Dedifferentiated amniotic fluid mesenchymal stem cell (primary cell): ENCODE measurements around the gene GRIFIN.
"Not testable (repeated sequence)": the region's sequence is repeated elsewhere in the genome, so short reads cannot be mapped to it uniquely, and the experiment has no call there.

Source experiments
- DNase-seq: peaks from one replicate; pipeline ENCODE4 v3.0.0-alpha.2; 2016; ENCODE audit errors: extremely low spot score

Gene GRIFIN

DNA sequence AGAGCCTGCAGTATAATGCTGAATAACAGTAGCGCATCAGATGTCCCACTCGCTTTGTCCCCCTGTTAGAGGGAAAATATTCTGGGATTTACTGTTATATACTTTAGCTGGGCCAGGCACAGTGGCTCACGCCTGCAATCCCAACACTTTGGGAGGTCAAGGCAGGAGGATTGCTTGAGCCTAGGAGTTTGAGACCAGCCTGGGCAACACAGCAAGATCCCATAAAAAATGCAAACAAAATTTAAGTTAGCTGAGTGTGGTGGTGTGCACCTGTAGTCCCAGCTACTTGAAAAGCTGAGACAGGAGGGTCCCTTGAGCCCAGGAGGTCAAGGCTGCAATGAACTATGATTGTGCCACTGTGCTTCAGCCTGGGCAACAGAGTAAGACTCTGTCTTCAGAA, 22.3 kb downstream of the GRIFIN start:
- DNase-seq = not testable (repeated sequence)

GRCh38 chr7:2452643-2453270, 23.4 kb downstream of the GRIFIN start:
- no peak for DNase-seq

DNA sequence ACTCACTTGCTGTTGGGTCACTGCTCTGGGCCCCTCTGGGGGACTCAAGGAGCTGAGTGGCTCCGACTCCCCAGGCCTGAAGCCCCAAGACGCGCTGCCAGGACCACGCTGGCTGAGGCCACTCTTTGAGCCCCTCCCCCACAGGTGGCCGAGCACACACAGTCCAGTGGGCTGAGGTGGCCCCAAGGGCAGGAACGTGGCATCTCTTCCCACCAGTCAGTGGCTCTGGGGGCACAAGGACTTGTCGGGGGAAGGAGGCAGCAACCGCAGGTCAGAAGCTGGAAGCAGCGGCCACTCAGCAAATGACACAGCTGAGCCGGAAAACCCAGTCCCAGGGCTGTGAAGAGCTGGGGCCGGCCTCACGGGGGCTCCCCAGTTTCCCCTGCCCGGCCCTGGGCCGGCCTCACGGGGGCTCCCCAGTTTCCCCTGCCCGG, 24.1 kb downstream of the GRIFIN start:
- DNase-seq = no peak

DNA sequence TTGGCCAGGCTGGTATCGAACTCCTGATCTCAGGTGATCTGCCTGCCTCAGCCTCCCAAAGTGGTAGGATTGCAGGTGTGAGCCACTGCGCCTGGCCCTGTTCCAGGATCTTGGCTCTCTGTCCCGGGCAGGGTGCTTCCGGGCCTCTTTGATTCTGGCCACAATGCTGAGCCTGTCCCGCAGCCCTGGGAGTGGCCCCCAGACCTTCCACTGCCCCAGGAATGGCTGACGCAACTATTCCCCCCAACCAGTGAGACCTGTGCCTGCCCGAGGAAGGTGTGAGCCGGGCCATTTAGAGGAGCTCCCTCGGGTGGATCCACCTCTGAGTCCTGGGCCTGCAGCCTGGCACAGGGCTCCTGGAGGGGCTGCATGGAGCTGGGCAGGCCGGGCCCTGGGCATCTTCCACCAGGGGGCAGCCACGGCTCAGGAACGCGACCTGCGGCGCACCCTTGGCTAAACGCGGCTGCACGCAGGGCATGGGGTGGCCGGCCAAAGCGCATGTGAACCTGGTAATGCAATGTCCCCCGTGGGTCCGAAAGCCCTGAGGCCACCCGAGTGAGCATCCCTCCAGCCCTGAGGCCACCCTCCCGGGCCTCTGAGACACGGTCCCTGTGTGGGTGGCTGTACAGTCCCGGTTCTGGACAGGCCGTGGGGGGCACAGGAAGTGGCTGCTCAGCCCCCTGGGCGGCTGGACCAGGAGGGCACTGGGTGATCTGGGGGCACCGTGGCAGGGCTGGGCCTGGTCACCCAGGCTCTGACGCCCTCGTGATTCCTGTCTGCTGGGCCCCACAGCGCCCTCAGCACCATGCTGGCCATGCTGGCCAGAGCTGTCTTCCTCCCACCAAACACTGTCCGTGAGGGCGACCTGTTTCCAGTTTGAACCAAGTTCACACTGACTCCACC, 24.8 kb downstream of the GRIFIN start:
- peak; percentile 27 for DNase-seq

DNA sequence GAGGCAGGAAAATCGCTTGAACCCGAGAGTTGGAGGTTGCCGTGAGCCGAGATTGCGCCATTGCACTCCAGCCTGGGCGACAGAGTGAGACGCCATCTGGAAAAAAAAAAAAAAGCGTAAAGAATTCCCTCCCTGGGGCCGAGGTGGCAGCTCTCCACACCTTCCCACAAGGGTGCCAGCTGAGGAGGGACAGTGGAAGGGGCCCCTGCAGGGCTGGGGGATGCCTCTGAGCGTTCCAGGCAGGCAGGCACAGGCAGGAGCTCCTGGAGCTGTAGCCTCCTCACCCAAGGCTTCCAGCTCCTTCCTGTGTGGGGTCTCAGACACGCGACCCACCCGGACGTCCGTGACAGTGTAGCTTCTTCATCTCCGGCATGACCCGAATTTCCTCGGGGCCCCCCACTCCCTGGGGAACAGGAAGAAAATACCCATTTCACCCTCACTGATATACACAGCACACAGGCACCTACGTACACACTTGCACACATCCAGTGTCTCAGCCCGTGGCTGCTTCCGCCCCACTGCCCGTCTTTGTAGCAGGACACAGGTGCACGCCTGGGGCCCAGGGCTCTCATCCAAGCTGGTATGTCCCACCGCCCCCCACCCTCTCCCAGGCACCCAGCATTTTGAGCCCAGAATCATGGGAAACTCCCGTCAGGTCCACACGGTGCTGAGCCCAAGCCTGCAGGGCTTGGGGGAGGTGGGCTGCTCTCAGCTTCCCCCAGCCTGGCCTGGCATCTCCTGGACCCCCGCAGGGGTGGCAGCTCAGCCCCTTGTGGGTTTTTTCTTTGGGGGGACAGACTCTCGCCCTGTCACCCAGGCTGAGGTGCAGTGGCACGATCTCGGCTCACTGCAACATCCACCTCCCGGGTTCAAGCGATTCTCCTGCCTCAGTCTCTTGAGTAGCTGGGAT, 25.7 kb downstream of the GRIFIN start:
- DNase-seq = no peak

DNA sequence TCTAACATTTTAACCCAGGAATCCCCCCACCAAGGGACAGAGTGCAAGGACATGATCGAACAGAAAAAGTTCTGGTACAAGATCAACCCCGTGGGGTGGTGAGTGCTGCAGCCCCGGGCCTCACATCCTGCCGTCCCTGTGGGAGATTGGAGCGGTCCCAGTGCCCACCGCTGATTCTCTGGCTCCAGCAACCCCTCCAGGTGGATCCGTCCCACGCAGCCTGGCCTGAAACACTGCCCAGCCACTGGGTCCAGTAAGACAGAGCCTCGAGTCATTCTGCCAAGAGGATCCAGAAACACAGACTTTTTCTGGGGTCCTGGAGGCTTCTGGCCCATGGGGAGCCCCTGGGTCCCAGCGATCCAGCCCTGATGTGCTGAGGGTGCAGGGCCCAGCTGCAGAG, 29.5 kb downstream of the GRIFIN start:
- no peak for DNase-seq

DNA sequence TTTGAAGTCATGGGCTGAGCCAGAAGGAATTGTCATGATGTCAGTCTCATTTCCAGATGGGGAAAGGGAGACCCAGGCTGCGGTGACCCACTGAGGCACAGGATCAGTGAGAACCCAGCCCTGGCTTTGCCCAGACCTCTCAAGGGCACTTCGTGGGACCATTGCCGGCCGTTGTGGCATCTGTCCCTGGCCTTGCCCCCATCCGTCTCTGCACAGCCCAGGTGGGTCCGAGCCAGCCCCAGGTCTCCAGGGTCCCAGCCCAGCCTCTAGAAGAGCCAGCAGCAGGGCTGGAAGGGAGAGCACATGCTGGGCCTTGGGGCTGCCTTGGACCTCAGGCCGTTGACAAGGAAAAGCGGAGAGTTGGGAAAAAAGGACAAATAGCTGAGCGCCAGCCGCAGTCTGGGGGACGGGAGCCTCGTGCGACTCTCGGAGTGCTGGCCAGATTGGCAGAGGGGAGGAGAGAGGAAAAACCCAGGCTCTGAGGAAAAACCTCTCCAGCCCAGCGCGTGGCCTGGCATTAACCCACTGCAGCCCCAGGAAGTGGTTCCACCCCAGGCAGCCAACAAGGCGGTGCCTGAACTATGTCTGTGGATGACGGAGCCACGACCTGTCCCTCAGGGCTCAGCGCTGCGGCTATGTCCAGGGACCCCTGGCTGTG, 30.2 kb downstream of the GRIFIN start:
- DNase-seq = no peak

DNA sequence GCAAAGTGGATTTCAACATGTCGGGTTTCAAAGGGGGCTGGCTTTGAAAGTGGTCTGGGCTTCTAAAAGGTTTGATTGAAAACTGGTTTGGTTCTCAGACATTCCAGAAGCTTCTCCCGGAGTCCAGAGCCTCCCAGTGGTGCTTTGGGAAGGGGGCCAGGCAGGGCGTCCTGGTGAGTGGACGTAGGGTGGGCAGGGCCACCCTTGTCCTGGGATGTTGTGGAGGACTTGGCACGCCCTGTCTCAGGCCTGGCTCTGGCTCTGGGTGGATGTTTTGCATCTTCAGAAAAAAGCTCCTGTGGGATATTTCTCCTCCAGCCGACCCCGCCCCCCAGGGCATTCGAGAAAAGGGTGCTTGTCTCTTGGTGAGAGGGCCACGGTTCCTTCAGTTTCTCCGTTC, 31.2 kb downstream of the GRIFIN start:
- DNase-seq = no peak

DNA sequence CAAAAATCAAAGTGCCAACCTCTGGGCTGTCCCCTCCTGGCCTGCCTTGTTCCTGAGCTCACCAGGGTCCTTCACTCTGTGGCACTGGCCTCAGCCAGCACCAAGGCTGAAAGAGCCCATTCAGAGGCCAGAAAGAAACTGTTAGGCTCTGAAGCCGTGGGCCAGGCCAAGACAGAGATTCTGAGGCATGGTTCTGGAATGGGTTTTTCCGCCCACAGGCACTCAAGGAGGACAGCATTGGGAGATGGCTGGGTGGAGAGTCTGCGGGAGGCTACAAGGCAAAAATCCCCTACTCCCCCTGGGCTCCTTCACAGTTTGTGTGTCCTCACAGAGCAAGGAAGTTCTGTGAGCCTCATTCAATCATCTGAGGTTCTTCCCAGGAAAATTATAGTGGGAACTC, 31.7 kb downstream of the GRIFIN start:
- peak; percentile 79 for DNase-seq

DNA sequence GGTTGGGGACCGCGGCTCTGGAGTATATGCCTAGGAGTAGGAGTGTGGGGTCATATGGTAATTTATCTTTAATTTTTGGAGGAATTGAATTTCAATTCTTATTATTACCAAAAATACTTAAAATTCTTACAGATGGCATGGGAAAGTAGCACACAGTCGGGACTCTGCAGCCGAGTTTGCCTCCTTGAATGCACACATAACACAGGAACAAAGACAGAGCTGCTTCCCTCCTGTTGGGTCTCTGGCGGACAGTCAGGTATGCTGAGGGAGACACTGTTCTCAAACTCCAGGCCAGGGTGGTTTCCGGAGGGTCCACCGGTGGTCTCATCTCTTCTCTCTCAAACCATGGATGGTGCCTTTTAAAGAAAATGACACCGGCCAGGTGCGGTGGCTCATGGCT, 32.7 kb downstream of the GRIFIN start:
- no peak for DNase-seq

DNA sequence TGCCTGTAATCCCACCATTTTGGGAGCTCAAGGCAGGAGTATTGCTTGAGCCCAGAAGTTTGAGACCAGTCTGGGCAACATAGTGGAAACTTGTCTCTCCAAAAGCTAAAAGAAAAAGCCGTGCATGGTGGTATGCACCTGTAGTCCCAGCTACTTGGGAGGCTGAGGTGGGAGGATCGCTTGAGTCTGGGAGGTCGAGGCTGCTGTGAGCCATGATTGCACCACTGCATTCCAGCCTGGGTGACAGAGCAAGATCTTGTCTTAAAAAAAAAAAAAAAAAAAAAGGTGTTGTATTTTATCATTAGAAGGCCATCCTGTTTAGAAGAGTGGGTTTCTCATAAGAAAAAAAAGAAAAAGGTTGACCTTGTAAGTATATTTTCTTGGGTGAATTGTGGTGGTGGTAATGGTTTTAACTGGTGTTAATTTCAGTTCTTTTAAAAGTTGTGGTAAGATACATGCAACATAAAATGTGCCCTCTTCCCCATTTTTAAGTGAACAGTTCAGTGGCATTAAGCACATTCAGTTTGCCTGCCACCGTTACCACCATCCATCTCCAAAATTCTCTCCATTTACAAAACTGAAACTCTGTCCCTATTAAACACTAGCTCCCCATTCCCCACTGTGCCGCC, 34.7 kb downstream of the GRIFIN start:
- no peak for DNase-seq

DNA sequence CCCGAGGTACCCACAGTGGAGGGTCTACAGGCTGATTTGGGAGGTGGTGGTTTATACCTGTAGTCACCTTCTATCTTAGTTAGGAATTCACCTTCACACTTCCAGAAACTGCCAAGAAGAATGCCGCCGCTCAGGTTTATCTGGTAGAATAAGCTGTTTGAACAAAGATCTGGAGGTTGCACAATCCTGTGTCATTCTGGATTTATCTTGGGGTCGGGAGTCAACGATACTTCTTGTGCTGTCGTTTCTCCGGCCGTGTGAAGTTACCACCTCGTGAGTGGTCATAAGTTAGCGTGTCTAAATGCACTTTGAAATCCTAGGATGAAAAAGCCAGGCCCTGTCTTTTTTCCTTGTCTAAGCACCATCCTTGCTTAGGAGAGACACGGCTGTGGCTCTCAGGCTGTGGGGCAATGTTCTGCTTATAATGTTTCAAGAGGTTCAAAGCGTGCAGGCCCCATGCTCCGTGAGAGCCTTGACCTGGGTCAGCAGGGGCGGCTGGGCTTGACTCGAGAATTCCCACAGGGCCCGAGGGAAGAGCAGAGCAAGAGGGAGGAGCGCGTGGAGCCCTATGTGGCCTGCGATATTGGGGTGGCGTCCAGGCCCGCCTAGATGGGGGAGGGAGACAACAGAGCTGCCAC, 35.5 kb downstream of the GRIFIN start:
- no peak for DNase-seq

DNA sequence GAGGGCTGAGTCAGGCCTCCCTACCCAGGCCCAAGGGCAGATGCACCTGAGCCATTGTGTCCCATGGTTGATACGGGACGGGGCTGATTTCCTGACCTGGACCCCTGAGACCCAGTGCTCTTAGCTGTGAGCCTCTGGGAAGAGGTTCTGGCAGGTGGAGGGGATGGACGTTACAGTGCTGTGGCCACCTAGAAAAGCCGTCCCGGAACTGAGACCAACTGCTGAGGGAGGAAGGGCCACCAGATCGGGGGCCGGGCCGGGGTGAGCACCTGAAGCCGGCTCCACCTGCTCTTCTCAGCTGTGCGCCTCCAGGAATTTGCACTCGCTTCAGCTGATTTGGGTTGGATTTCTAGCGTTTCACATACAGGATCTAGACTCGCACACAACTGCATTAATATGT, 37.4 kb downstream of the GRIFIN start:
- no peak for DNase-seq

DNA sequence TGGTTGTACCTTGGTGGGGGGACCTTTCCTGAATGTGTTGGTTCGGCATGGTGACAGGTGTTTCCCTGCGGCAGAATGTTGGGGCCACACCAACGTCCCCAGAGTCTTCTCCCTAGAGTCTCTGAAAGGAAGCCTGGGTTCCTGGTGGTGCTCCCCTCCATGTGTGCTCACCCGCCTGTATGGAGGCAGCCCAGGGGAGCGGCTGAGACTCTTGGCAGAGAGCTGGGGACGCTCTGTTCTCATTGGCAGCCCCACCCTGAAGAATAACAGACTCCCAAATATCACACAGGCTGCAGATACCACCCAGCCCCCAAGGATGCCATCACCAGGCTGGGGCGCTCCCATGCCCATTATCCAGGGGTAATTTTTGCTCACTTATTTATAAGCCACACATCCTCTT, 38.0 kb downstream of the GRIFIN start:
- DNase-seq = no peak

- no peak for DNase-seq
These were observed 38.6 kb downstream of the GRIFIN start for GRCh38 chr7:2437537-2438148.

DNA sequence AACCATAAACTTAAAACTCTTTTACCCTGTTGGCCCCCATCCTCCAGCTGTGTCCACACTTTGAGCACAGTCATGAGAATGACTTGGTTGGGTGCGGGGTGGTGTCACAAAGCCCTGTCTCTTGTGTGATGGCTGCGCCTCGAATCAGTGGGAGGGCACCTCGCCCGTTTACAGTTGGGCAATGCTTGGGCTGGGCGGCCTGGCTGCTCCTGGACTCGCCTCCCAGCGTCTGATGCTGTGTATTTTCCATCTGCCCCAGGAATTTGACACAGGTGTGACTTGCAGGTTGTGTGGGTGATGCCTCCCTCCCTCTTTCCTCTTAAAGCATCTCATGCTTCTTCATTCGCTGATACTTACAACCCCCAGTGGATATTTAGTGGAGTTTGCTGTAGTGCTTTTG, 39.1 kb downstream of the GRIFIN start:
- DNase-seq = no peak

GRCh38 chr7:2436341-2437104, 39.7 kb downstream of the GRIFIN start:
- no peak for DNase-seq

GRCh38 chr7:2435146-2435545, 41.1 kb downstream of the GRIFIN start:
- DNase-seq = no peak

- DNase-seq = no peak
These were observed 42.3 kb downstream of the GRIFIN start for GRCh38 chr7:2433713-2434550.
